NB4 (cell line): ENCODE results near the gene AZIN2.
A peak's percentile ranks its signal among the peaks of the same experiment; 100 is the strongest.
"Not testable (repeated sequence)": the region's sequence is repeated elsewhere in the genome, so short reads cannot be mapped to it uniquely, and the experiment has no call there.

ENCODE experiments used
- DNase-seq: peaks from one replicate; pipeline ENCODE4 v3.0.0; 2010; ENCODE audit warnings: low read depth
- H3K4me3 ChIP-seq: one replicate; pipeline ENCODE4 v1.5.1; 2011; ENCODE audit warnings: mild to moderate bottlenecking, low read depth, low read length, moderate library complexity
- MYC ChIP-seq: IDR thresholded peaks from 2 replicates; pipeline ENCODE4 v1.6.1; 2011; ENCODE audit warnings: low read depth, low read length
- POLR2A ChIP-seq: IDR thresholded peaks from 2 replicates; pipeline ENCODE4 v1.6.1; 2011; ENCODE audit warnings: mild to moderate bottlenecking; ENCODE audit not compliant: insufficient read length; ENCODE audit errors: extremely low read depth
- TF ChIP-seq, protein P1 (sequence below): IDR thresholded peaks from one replicate; pipeline ENCODE4 v1.5.1; 2012; ENCODE audit warnings: low read depth, low read length
- TF ChIP-seq, protein P2 (sequence below): IDR thresholded peaks from 2 replicates; pipeline ENCODE4 v1.6.1; 2011; ENCODE audit warnings: low read depth, low read length

Gene AZIN2

DNA sequence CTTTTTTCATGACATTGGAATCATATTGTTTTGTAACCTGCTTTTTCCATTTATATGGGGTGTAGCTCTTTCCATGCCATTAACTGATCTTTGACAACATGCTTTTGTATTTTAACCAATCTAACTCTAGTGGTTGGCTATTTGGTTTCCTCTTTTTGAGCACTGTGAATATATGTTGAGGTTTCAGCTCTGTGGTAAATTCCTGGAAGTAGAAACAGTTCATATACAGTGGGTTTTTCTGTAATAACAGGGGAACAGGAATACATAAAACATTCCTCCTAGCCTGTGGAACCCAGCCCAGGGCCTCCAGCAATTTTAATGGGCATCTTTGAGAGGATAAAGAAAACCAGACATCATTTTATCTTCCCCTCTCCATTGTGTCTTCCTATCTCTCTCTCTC is 17.4 kb downstream of the AZIN2 start:
- TF ChIP-seq, protein P1, sequence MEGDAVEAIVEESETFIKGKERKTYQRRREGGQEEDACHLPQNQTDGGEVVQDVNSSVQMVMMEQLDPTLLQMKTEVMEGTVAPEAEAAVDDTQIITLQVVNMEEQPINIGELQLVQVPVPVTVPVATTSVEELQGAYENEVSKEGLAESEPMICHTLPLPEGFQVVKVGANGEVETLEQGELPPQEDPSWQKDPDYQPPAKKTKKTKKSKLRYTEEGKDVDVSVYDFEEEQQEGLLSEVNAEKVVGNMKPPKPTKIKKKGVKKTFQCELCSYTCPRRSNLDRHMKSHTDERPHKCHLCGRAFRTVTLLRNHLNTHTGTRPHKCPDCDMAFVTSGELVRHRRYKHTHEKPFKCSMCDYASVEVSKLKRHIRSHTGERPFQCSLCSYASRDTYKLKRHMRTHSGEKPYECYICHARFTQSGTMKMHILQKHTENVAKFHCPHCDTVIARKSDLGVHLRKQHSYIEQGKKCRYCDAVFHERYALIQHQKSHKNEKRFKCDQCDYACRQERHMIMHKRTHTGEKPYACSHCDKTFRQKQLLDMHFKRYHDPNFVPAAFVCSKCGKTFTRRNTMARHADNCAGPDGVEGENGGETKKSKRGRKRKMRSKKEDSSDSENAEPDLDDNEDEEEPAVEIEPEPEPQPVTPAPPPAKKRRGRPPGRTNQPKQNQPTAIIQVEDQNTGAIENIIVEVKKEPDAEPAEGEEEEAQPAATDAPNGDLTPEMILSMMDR = no peak
- TF ChIP-seq, protein P2, sequence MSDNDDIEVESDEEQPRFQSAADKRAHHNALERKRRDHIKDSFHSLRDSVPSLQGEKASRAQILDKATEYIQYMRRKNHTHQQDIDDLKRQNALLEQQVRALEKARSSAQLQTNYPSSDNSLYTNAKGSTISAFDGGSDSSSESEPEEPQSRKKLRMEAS = no peak
- TF ChIP-seq MYC = no peak
- no peak for TF ChIP-seq POLR2A
- no peak overlapping the region for H3K4me3 ChIP-seq
- peak; percentile 63 for DNase-seq

DNA sequence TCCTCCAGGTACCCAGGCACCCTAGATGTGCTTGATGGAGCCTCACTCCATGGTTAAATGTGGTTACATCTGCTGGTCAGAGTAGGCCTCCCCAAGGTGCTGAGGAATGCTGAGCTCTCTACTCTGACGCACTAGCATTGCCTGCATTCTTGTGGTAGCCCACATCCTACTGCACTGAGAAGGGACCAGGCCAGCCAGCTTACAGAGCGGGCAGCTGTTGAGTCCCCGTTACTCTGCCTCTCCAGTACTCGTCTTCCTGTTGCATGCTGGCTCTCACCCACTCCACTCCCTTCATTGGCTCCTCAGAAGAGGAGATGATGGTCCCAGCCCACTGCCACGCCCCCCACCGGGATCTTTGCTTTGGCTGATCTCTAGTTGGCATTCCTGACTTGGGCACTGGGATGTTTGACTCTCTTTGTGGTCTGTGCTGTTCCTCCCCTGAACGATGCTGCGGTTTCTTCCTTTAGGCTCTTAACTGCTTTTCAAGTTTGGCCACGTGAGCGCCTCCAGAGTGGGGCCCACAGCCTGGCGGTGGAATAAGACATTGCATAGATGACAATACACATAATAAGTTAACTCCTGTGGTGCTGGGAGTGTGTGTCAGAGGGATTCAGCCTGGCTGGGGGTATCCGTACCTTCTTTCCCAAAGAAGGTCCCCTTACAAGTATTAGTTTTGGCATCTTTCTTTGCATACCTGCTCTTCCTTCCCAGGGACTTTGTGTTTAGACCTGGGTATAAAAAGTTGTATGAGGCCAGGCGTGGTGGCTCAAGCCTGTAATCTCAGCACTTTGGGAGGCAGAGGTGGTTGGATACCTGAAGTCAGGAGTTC is 18.6 kb downstream of the AZIN2 start:
- TF ChIP-seq MYC (peak; percentile 68), POLR2A (peak; percentile 15)
- TF ChIP-seq, protein P2 = peak; percentile 71
- TF ChIP-seq, protein P1 = peak; percentile 20
- DNase-seq = peak; percentile 98
- H3K4me3 ChIP-seq = no peak overlapping the region

DNA sequence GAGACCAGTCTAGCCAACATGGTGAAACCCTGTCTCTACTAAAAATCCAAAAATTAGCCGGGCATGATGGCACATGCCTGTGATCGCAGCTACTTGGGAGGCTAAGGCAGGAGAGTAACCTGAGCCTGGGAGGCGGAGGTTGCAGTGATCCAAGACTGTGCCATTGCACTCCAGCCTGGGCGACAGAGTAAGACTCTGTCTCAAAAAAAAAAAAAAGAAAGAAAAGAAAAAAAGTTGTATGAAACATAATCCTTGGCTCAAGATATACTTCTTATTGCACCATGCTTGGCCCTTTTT is 19.1 kb downstream of the AZIN2 start:
- H3K4me3 ChIP-seq, DNase-seq: not testable (repeated sequence)

DNA sequence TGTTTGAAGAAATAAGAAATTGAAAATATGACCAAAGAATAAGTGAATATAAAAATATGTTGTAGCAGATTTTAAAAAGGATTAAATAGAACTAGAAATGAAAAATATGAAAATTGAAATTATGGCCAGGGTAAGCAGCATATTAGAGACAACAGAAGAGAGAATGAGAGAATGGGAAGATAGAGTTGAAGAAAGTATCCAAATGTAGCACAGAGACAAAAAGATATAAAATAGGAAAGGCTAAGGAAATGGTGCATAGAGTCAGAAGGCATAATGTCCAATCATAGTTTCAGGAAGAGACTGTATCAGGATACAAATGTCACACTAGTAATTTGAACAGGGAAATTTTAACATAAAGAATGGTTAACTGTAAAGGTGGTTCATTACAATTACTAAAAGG is 29.5 kb downstream of the AZIN2 start:
- TF ChIP-seq POLR2A = no peak
- TF ChIP-seq, protein P2 = no peak
- TF ChIP-seq, protein P1 = no peak
- no peak for TF ChIP-seq MYC
- no peak for DNase-seq
- no peak overlapping the region for H3K4me3 ChIP-seq

DNA sequence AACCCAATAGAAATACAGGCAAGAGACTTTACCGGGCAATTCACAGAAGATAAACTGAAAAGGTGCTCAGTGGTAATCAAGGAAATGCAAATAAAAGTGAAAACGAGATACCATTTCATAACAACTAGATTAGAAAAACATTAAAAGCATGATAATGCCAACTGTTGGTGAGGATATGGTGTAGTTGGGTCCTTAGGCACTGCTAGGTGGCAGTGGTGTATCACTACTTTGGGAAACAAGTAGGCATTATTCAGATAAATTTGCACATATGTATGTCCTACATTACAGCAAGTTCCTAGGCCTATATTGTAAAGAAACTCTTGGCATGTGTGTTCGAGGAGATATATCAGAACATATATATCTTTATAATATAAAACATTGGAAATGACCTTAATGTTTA is 31.0 kb downstream of the AZIN2 start:
- no peak overlapping the region for H3K4me3 ChIP-seq
- no peak for TF ChIP-seq POLR2A
- TF ChIP-seq, protein P1 = peak; percentile 28
- TF ChIP-seq, protein P2 = no peak
- peak; percentile 55 for DNase-seq

DNA sequence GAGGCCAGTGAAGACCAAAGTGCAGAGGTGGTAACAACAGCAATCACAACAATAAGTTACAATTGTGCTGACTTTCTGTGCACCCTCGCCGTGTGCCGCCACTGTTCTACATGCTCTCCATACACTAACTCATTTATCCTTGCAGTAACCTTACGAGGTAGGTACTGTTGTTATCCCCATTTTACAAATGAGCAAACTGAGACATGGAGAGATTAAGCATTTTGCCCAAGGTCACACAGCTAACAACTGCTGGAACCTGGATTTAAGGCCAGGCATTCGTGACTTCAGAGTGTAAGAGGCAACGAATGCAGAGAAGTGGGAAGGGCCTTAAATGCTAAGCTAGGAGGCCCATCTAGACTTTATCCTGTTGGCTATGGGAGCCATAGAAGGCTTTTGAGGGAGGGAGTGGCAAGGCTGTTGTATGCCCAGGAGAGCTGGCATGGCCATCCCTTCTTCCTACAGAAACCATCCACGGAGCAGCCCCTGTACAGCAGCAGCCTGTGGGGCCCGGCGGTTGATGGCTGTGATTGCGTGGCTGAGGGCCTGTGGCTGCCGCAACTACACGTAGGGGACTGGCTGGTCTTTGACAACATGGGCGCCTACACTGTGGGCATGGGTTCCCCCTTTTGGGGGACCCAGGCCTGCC is 36.6 kb downstream of the AZIN2 start:
- DNase-seq = no peak
- TF ChIP-seq MYC (no peak), POLR2A (no peak)
- TF ChIP-seq, protein P2 = no peak
- TF ChIP-seq, protein P1 = no peak
- no peak overlapping the region for H3K4me3 ChIP-seq
